HG03378 (cell line): ENCODE data around the gene RPA1.
"Not testable (repeated sequence)": the region's sequence is repeated elsewhere in the genome, so short reads cannot be mapped to it uniquely, and the experiment has no call there.

Experiments
- ATAC-seq: cut with Tn5 transposase; IDR thresholded peaks from one replicate; pipeline ENCODE4 v1.9.1; 2021; ENCODE audit warnings: mild to moderate bottlenecking, moderate library complexity; ENCODE audit not compliant: unreplicated experiment

RPA1 gene

GRCh38 chr17:1873418-1873817 lies 43.6 kb downstream of the RPA1 start:
- no peak for ATAC-seq

- ATAC-seq, result no peak
These were observed 45.8 kb downstream of the RPA1 start for GRCh38 chr17:1875597-1875996.

- ATAC-seq, result no peak
These were observed 48.8 kb downstream of the RPA1 start for GRCh38 chr17:1878419-1879121.

GRCh38 chr17:1880851-1881630 lies 51.2 kb downstream of the RPA1 start:
- no peak for ATAC-seq

- no peak for ATAC-seq
These were observed 53.0 kb downstream of the RPA1 start for GRCh38 chr17:1882836-1883235.

GRCh38 chr17:1883536-1883935 lies 53.7 kb downstream of the RPA1 start:
- ATAC-seq, result no peak

GRCh38 chr17:1888741-1889140 lies 58.9 kb downstream of the RPA1 start:
- ATAC-seq, result no peak

GRCh38 chr17:1890758-1891450 lies 61.1 kb downstream of the RPA1 start:
- ATAC-seq, result no peak

GRCh38 chr17:1894753-1895339 lies 65.0 kb downstream of the RPA1 start:
- no peak for ATAC-seq

- ATAC-seq, result not testable (repeated sequence)
These were observed 65.7 kb downstream of the RPA1 start for GRCh38 chr17:1895479-1895878.

GRCh38 chr17:1896243-1897104 lies 66.7 kb downstream of the RPA1 start:
- no peak for ATAC-seq

GRCh38 chr17:1897105-1897656 lies 67.4 kb downstream of the RPA1 start:
- ATAC-seq, result no peak

GRCh38 chr17:1898332-1898731 lies 68.5 kb downstream of the RPA1 start:
- no peak for ATAC-seq

GRCh38 chr17:1898872-1899271 lies 69.1 kb downstream of the RPA1 start:
- no peak for ATAC-seq

GRCh38 chr17:1899403-1900000 lies 69.7 kb downstream of the RPA1 start:
- no peak for ATAC-seq

GRCh38 chr17:1904273-1905182 lies 74.7 kb downstream of the RPA1 start:
- ATAC-seq, result no peak

- no peak for ATAC-seq
These were observed 75.5 kb downstream of the RPA1 start for GRCh38 chr17:1905190-1905913.

GRCh38 chr17:1906662-1907101 lies 76.9 kb downstream of the RPA1 start:
- no peak for ATAC-seq
